Measurements from ENCODE around the gene HACD2.
A peak's percentile ranks its signal among the peaks of the same experiment; 100 is the strongest.
"Not testable (repeated sequence)": the region's sequence is repeated elsewhere in the genome, so short reads cannot be mapped to it uniquely, and the experiment has no call there.

HACD2 gene

GRCh38 chr3:123584988-123585937, at the start of gene HACD2:
TSS of gene HACD2 (minus strand) at chr3:123585053. CDS start at chr3:123585027, 26 bp downstream.
- peak; percentile 93 for DNase-seq (ENCODE audit: low read depth)

- DNase-seq (ENCODE audit: low read depth), result no peak
Measured at GRCh38 chr3:123634149-123635051, 49.5 kb upstream of the HACD2 start.

- DNase-seq (ENCODE audit: low read depth), result no peak
Measured at GRCh38 chr3:123633530-123633929, 48.7 kb upstream of the HACD2 start.

GRCh38 chr3:123632161-123632655, 47.4 kb upstream of the HACD2 start:
- no peak for DNase-seq (ENCODE audit: low read depth)

GRCh38 chr3:123629747-123630047, 44.8 kb upstream of the HACD2 start:
- DNase-seq (ENCODE audit: low read depth), result no peak

- no peak for DNase-seq (ENCODE audit: low read depth)
Measured at GRCh38 chr3:123628996-123629746, 44.3 kb upstream of the HACD2 start.

- no peak for DNase-seq (ENCODE audit: low read depth)
Measured at GRCh38 chr3:123627673-123628670, 43.1 kb upstream of the HACD2 start.

- DNase-seq (ENCODE audit: low read depth), result no peak
Measured at GRCh38 chr3:123626881-123627280, 42.0 kb upstream of the HACD2 start.

GRCh38 chr3:123624302-123624701, 39.4 kb upstream of the HACD2 start:
- DNase-seq (ENCODE audit: low read depth), result no peak

- DNase-seq (ENCODE audit: low read depth), result no peak
Measured at GRCh38 chr3:123623346-123623880, 38.6 kb upstream of the HACD2 start.

- DNase-seq (ENCODE audit: low read depth), result no peak
Measured at GRCh38 chr3:123622766-123623165, 37.9 kb upstream of the HACD2 start.

- no peak for DNase-seq (ENCODE audit: low read depth)
Measured at GRCh38 chr3:123621850-123622189, 37.0 kb upstream of the HACD2 start.

- DNase-seq (ENCODE audit: low read depth), result no peak
Measured at GRCh38 chr3:123621186-123621849, 36.5 kb upstream of the HACD2 start.

GRCh38 chr3:123620343-123620742, 35.5 kb upstream of the HACD2 start:
- no peak for DNase-seq (ENCODE audit: low read depth)

- DNase-seq (ENCODE audit: low read depth), result no peak
Measured at GRCh38 chr3:123618768-123619484, 34.1 kb upstream of the HACD2 start.

GRCh38 chr3:123618076-123618708, 33.3 kb upstream of the HACD2 start:
- no peak for DNase-seq (ENCODE audit: low read depth)

- no peak for DNase-seq (ENCODE audit: low read depth)
Measured at GRCh38 chr3:123616593-123616992, 31.7 kb upstream of the HACD2 start.

- no peak for DNase-seq (ENCODE audit: low read depth)
Measured at GRCh38 chr3:123613543-123613942, 28.7 kb upstream of the HACD2 start.

GRCh38 chr3:123611674-123612073, 26.8 kb upstream of the HACD2 start:
- DNase-seq (ENCODE audit: low read depth), result not testable (repeated sequence)
